ENCODE data around the gene DBET. TPM values are rescaled to one million over a fixed set of nuclear protein-coding genes. Genes with fewer than 3 reads are reported as not detected.
"Not testable (repeated sequence)": the region's sequence is repeated elsewhere in the genome, so short reads cannot be mapped to it uniquely, and the experiment has no call there.

DBET gene
- total RNA-seq, result not detected in 2 replicates

- H3K36me3 ChIP-seq (ENCODE audit: control insufficient read depth, insufficient read depth, low read length); FAIRE-seq; DNase-seq (ENCODE audit: low read depth); H3K27me3 ChIP-seq (ENCODE audit: control insufficient read depth, insufficient read depth, low read length); H3K4me3 ChIP-seq (ENCODE audit: low read depth, low read length): not testable (repeated sequence)
Observed at GRCh38 chr4:190064342-190064741, at the start of gene DBET. DBET (plus strand) TSS chr4:190064502.

DNA sequence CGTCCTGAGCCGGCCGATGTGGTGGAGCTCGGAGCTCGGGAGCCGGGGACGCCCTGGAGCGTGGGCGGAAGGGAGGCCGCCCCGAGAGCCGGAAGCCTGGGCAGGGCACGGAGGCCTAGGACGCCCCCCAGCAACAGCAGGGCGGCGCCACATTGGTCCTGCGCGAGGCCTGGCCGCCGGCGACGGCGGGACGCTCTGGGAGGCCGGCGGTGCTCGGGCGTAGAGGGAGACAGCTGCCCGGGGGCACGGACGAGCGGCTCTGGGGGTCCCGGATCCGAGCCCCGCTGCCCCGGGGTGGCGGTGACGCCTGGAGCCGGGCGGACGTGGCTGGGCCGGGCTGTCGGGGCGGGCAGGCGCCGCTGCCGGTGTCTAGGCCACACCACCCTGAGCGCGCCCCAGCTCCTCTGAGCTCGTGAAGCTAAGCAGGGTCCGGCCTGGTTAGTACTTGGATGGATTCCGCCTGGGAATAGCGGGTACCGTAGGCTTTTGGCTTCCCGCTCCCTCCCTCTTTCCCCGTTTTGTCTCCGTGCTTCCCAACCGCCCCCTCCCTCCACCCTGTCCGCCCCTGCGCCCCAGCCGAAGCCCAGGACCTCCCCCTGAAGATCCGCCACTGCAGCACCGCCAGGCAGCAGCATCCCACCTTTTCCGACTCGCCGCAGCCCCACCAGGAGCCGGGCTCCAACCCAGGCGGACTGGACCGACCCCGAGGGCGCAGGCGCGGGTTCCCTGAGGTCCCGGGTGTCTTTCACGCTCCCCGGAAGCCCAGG is 49.3 kb upstream of the DBET start:
- FAIRE-seq, result no peak
- no peak for DNase-seq (ENCODE audit: low read depth)
- Histone ChIP-seq H3K4me3 (ENCODE audit: low read depth, low read length) (peak overlapping the region; percentile 6), H3K36me3 (ENCODE audit: control insufficient read depth, insufficient read depth, low read length) (no peaks in the 10 kb centered on the region), H3K27me3 (ENCODE audit: control insufficient read depth, insufficient read depth, low read length) (peaks cover 33% of the 10 kb centered on the region)
- TF ChIP-seq, protein P1, sequence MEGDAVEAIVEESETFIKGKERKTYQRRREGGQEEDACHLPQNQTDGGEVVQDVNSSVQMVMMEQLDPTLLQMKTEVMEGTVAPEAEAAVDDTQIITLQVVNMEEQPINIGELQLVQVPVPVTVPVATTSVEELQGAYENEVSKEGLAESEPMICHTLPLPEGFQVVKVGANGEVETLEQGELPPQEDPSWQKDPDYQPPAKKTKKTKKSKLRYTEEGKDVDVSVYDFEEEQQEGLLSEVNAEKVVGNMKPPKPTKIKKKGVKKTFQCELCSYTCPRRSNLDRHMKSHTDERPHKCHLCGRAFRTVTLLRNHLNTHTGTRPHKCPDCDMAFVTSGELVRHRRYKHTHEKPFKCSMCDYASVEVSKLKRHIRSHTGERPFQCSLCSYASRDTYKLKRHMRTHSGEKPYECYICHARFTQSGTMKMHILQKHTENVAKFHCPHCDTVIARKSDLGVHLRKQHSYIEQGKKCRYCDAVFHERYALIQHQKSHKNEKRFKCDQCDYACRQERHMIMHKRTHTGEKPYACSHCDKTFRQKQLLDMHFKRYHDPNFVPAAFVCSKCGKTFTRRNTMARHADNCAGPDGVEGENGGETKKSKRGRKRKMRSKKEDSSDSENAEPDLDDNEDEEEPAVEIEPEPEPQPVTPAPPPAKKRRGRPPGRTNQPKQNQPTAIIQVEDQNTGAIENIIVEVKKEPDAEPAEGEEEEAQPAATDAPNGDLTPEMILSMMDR (IDR thresholded peaks at IDR 0.05; ENCODE audit: insufficient read depth, low read length, severe bottlenecking), result no peak

DNA sequence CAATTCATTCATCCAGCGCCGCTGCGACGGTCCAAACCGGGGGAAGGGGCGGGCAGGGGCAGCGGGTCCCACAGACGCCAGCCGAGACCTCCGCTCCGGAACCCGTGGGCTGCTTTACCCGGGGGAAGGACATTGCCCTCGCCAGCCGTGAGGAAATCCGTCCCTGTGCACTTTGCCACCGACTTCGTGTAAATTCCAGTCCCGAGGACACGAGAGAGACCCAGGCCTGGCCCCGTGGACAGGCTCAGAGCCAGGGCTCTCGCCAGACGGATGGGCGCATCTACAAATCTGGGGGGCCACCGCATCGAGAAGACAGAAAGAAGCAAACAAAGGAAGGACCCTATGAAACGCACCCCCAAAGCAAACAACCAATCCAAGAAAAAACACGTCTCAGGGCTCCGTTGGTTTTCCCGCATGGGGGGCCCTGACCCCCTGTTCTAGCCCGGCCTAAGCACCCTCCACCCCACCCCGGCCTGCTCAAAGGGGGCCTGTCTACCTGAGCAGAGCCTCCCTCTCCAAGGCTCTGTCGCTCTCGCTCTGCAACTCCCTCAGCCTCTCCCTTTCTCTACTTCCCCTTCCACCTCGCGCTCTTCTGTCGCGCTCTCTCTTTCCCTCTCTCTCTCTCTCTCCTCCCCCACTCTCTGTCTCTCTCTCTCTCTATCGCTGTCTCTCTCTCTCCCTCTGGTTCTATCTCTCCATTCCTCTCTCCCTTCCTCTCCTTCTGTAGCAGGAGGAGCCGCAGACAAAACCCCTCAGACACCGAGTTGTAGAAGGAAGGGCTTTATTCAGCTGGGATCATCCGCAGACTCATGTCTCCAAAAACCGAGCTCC is 48.5 kb upstream of the DBET start:
- Histone ChIP-seq H3K36me3 (ENCODE audit: control insufficient read depth, insufficient read depth, low read length) (no peaks in the 10 kb centered on the region), H3K27me3 (ENCODE audit: control insufficient read depth, insufficient read depth, low read length) (peaks cover 40% of the 10 kb centered on the region), H3K4me3 (ENCODE audit: low read depth, low read length) (no peak overlapping the region)
- TF ChIP-seq, protein P1 (IDR thresholded peaks at IDR 0.05; ENCODE audit: insufficient read depth, low read length, severe bottlenecking), result no peak
- FAIRE-seq, result no peak
- no peak for DNase-seq (ENCODE audit: low read depth)

GRCh38 chr4:190016369-190017289 is 47.7 kb upstream of the DBET start:
- DNase-seq (ENCODE audit: low read depth) (no peak), FAIRE-seq (no peak)
- Histone ChIP-seq H3K27me3 (ENCODE audit: control insufficient read depth, insufficient read depth, low read length) (peaks cover 44% of the 10 kb centered on the region), H3K4me3 (ENCODE audit: low read depth, low read length) (no peak overlapping the region), H3K36me3 (ENCODE audit: control insufficient read depth, insufficient read depth, low read length) (no peaks in the 10 kb centered on the region)
- TF ChIP-seq, protein P1 (IDR thresholded peaks at IDR 0.05; ENCODE audit: insufficient read depth, low read length, severe bottlenecking), result no peak

DNA sequence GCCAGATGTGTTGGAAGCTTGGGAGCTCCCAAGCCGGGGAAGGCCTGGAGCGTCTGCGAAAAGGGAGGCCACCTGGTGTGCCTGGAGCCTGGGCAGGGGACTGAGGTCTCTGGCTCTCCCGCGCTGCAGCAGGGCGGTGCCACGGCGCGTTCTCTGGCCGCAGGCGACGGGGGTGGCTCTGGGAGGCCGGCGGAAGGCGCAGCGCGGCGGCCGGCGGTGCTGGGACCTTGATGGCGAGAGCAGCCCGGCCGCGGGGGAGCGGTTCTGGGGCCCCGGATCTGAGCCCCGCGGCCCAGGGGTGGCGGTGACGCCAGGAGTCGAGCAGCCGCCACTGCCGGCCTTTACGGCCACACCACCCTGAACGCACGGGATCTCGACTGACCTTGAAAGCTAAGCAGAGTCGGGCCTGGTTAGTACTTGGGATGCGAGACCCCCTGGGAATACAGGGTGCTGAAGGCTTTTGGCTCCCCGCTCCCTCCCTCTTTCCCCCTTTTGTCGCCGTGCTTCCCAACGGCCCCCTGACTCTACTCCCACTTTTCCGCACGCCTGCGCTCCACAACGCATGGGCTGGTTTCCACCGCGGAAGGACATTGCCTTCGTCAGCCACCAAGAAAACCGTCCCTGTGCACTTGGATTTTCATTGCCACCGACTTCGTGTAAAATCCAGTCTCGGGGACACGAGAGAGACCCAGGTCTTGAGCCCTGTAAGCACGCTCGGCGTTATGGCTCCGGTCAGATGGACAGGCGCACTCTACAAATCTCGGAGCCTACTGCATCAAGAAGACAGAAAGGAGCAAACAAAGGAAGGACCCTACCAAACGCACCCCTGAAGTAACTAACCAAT is 46.7 kb upstream of the DBET start:
- no peaks in the 10 kb centered on the region for H3K36me3 ChIP-seq (ENCODE audit: control insufficient read depth, insufficient read depth, low read length)
- H3K4me3 ChIP-seq (ENCODE audit: low read depth, low read length), result no peak overlapping the region
- H3K27me3 ChIP-seq (ENCODE audit: control insufficient read depth, insufficient read depth, low read length), result peaks cover 44% of the 10 kb centered on the region
- TF ChIP-seq, protein P1 (IDR thresholded peaks at IDR 0.05; ENCODE audit: insufficient read depth, low read length, severe bottlenecking), result no peak
- DNase-seq (ENCODE audit: low read depth), result no peak
- no peak for FAIRE-seq

Data from bronchial epithelial cell (primary cell).